HG03521 (cell line): ENCODE data around the gene LIPA.

ENCODE experiments used
- ATAC-seq: cut with Tn5 transposase; IDR thresholded peaks from one replicate; pipeline ENCODE4 v1.9.1; 2021; ENCODE audit warnings: mild to moderate bottlenecking, moderate library complexity; ENCODE audit not compliant: unreplicated experiment

Gene LIPA

DNA sequence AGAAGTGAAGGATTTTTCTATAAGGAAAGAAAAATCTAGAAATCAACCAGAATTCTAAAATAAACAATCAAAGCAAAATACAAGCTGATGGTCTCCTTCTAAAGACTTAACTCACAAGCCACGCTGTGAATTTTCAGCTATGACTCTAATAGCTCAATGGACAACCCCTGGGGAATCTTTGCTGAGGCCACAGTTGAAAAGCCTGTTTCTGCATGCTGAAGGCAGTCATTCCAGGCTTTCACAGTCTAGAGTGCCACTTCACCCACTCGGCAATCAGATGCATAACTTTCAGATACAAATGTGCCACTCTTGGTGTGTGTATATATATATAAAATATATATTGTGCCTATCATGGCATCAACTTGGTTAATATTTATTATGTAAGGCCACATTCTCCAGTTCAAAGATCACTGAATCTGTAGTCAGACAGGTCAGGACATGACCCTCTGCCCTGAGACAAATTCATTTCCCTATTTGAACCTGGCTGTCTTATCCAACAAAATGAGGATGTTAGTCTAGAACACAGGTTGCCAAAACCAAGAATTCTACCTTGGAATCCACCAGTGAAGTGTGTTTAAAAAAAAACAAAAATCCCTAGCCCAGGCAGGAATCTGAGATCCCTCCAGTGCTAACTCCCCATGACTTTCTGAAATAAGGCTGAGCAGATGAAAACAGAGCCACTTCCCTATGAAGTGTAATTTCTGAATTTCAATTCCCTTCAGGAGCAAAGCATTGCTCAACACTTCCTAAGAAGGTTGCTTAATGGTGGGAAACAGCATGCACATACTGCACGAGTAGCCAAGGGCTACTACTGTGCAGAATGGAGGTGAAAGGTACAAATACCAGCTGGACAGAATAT is 9.9 kb downstream of the LIPA start:
- no peak for ATAC-seq

GRCh38 chr10:89241026-89241425 is 10.5 kb downstream of the LIPA start:
- ATAC-seq: no peak

DNA sequence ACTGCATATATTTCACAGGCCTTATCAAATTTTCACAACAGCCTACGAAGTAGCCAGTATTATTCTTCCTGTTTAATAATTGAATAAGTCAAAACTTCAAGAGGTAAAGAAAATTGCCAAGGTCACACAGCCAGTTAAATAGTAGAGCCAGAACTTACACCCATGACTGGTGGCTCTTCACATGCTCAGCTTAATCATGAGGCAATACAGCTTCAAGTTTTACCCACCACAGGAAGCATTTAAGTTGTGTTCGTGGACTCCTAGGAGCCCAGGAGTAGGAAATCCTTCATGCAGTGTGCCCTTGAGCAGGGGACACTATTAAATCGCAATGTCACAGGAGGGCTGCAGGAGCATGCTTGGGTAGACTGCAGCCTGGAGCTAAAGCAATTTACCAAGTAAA is 11.1 kb downstream of the LIPA start:
- ATAC-seq: no peak

DNA sequence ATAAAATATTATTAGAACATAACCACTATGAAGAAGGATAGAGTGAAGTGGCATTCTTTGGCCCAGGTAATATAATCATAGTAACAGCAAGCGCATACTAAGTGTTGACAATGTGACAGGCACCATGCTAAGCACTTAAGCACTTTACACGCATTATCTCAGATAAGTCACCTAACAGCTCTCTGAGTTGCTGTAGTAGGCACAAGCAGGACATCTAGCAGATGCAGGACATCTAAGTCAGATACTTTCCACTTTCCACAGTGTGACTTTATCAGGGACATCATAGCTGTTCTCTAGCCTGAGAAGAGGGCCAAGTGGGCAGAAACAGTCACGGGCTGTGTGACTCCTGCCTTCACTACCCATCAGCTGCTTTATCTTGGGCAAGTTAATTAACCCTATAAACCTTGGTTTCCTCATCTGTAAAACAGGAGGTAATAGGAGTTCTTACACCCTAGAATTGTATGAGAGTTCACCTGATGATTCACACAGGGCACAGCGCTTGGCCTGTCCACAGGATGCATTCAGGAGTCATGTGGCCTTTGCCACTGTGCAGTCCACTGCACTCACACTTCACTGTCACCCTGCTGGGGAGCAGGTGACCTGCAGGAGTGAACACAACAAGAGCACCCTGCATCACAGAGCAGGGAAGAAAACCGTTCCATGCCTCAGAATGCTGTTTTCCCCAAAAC is 12.5 kb downstream of the LIPA start:
- ATAC-seq: no peak

DNA sequence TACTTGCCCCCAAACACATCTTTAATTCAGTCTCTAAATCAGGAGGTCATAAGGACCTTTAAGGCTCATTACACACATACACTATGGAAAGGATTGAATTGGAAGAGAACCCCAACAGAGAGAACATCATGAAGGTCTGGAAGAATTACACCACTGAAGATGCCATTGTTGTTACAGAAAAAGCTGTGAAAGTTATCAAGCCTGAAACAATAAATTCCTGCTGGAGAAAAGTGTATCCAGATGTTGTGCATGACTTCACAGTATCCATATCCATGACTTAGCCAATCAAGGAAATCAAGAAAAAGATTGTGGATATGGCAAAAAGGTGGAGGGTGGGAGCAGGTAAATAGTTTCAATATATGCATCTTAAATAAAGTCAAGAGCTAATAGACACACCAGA is 13.7 kb downstream of the LIPA start:
- no peak for ATAC-seq

DNA sequence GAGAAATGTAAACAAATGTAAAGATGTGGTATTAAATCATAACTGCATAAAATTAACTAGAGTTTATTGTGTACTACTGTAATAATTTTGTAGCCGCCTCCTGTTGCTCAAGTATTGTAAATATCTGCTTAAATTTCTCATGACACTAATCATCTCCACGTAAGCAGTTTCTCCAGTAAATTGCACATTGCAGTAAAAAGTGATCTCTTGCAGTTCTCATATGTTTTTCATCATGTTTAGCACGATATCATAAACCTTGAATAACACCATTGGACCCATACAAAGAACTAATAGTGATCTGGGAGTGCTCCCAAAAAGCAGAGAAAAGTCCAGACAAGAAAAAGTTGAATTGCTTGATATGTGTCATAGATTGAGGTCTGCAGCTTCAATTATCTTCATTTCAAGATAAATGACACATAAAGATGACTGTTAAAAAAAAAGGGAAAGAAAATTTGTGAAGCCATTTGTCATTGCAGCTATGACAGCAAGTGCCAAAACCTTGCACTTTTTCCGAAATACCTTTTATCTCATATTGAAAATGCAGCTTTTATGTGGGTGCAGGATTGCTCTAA is 15.3 kb downstream of the LIPA start:
- no peak for ATAC-seq

GRCh38 chr10:89235073-89235798 is 16.3 kb downstream of the LIPA start:
- ATAC-seq: no peak

DNA sequence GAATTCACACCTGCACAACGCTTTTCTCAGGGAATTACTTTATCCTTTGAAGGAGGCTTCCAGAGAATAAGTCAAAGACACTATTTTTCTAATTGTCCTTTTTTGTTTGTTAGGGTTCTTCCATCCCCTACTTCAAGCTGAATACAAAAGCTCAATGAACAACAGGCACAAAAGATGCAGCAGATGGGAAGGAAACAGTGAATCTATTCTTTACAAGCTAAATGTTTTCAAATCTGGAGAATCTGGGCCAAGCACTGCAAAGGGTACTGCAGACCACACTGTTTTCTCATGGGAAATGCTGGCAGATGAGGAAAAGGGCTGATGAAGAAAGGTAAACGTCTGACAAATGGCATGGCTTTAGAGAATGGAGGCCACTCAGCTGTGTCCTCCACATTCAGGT is 18.5 kb downstream of the LIPA start:
- ATAC-seq: no peak

DNA sequence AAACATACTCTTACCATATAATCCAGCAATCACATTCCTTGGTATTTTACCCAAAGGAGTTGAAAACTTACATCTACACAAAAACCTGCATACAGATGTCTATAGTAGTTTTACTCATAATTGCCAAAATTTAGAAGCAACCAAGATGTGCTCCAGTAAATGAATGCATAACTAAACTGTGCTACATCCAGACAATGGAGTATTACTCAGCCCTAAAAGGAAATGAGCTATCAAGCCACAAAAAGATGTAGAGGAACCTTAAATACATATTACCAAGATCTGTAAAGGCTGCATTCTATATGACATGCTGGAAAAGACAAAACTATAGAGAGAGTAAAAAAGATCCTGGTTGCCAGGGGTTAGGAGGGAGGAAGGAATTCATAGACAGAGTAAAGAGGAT is 22.6 kb downstream of the LIPA start:
- no peak for ATAC-seq

DNA sequence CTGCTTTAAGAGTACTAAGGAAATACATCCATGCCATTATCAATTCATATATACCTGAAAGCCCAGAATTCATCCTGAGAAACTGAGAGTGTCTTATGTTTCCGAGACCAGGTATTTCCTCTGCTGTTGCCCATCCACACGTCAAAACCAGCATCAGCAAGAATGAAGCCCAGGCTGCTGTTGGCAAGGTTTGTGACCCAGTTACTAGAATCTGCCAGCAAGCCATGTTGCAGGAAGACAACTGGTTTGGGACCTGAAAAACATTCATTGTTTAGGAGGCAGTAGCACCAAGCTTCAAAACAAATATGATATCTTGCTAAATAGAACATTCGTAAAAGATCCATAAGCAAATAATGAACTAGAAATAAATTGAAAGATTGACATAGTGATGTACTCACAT is 23.4 kb downstream of the LIPA start:
- no peak for ATAC-seq

DNA sequence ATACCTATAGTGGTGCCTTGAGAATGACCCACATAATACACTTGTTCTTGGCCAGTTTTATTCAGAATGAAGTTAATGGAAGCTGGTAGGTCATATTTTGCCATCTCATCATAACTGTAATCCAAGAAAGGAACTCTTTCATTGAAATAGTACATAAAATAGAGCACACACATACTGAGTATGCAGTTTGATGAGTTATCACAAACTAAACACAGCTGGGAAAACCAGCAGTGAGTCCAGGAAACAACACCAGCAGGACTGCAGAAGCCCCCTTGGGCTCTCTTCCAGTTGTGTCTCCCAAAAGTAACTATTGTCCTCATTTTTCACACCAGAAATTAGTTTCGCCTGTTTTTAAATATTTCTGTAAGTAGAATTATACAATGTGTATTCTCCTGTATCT is 24.7 kb downstream of the LIPA start:
- ATAC-seq: no peak

DNA sequence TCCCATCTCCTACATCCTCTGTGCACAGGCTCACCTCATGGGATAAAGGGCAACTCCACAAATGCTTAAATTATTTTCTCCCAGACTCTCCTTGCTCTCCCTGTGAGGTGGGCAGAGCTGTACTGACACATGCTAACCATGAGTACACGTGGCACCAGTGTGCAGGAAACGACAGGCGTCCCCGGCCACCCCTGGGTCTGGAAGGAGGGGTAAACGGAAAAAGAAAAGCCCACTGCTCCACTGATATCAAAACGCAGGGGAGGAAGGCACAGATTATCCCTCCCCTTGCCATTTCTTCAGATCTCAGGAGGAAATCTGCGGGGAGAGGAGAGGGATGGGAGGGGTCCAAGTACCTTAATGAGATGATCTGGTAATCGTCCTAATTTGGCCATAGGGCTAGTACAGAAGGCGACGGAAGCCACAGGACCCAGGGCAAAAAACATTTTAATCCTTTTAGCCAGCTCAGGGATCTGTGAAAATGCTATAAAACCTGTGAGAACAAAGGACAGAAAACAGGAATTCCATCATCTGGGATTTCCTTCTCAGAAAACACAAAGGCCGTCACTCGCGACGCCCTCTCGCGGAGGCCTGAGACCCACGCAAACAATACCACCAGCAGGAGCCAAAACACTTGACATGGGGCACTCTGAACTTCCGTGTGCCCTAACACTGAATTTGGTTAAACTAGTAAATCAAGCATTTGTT is 26.7 kb downstream of the LIPA start:
- no peak for ATAC-seq

- ATAC-seq: no peak
Measured at GRCh38 chr10:89221919-89222318, 29.7 kb downstream of the LIPA start.

GRCh38 chr10:89219513-89220218 is 31.9 kb downstream of the LIPA start:
- ATAC-seq: no peak

GRCh38 chr10:89217057-89217990 is 34.3 kb downstream of the LIPA start:
- no peak for ATAC-seq

DNA sequence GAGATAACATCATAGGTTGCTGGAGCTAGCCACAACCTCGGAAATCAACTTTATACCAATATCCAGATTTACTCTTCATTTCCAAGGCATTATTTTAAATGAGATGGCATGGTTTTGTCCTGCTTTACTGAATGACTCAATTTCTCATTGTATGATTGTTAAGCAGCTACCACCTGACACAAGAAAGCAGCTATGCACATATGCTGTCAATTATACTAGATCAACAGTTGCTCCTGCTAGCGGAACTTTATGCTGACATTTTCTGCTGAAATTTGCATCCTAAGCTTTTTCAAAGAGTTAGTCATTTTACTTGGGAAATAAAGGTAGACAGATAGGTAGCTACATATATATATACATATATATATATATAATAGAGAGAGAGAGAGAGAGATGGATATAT is 35.5 kb downstream of the LIPA start:
- no peak for ATAC-seq

- no peak for ATAC-seq
Measured at GRCh38 chr10:89215511-89215910, 36.1 kb downstream of the LIPA start.

- no peak for ATAC-seq
Measured at GRCh38 chr10:89214566-89215165, 36.9 kb downstream of the LIPA start.
